ENCODE results near the gene LRRC8E. TPM values are rescaled to one million over a fixed set of nuclear protein-coding genes. Genes with fewer than 3 reads are reported as not detected.
"Not testable (repeated sequence)": the region's sequence is repeated elsewhere in the genome, so short reads cannot be mapped to it uniquely, and the experiment has no call there.

The LRRC8E gene
- total RNA-seq, 1 donor from 2014 or later, result 8.5 TPM

DNA sequence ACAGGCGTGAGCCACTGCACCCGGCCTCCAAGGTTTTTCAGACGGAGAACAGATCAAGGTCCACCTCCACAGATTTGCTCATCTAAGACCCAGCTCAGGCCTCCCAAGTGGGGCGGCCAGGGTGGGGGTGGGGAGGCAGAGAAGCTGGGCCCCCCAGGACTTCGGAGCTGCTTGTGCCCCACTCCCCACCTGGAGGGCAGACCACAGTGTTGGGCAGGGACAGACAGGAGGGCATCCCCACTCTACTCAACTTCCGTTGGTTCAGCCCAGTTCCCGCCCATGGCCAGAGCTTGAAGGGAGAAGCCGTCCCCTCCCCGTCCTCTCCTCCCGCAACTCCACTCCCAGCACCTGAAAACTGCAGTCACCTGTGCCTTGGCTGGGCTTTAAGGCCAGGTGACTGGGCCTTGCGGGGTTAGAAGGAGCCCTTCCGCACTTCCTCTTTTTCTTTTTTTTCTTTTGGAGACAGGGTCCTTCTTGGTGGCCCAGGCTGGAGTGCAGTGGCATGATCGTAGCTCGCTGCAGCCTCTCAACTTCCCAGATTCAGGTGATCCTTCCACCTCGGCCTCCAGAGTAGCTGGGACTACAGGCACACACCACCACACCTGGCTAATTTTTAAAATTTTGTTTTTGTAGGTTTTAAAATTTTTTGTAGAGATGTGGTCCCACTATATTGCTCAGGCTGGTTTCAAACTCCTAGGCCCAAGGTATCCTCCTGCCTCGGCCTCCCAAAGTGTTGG is 734 bp upstream of the LRRC8E start:
- no peak for DNase-seq (ENCODE audit: low spot score)

DNA sequence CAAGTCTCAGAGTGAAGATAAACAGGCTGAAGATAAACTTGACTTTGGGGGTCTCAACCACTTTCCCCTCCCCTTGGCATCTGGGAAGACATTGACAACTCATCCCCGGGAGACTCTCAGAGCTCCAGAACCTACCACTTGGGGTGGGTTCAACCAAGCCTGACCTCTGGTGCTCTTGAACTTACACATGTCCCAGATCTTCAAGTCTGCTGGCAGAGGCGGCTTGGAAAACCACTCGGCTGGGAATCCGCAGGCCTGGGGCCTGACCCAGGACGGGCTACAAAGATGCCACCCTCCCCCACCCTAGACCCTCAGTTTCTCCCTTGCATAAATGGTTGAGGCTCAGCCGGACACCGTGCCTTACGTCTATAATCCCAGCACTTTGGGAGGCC is 512 bp downstream of the LRRC8E start:
- DNase-seq (ENCODE audit: low spot score), result no peak

DNA sequence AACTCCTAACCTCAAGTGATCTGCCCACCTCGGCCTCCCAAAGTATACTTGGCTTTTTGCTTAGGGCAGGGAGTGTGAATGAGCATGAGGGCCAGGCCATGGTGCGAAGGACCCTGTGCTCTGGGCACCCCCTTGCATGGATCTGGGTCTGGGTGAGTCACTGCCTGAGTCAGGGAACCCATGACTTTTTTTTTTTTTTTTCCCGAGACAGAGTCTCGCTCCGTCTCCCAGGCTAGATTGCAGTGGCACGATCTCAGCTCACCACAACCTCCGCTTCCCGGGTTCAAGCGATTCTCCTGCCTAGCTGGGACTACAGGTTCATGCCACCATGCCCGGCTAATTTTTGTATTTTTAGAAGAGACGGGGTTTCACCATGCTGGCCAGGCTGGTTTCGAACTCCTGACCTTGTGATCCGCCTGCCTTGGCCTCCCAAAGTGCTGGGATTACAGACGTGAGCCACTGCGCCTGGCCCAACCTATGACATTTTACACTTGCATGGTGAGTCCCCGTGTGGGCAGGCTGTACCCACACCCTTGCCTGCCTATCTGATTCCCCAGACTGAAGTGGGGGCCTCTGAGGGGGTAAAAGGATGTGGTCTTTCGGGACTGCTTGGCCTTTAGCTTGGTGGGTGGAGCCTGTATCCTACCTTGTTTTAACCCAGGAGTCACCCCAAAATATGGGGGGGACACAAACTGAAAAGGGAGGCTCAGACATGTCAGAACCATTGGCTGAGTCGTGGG is 5.2 kb downstream of the LRRC8E start:
- DNase-seq (ENCODE audit: low spot score), result not testable (repeated sequence)

- DNase-seq (ENCODE audit: low spot score), result peak; percentile 78
Observed at GRCh38 chr19:7894612-7895309, 6.5 kb downstream of the LRRC8E start.

- DNase-seq (ENCODE audit: low spot score), result no peak
Observed at GRCh38 chr19:7895565-7895964, 7.3 kb downstream of the LRRC8E start.

DNA sequence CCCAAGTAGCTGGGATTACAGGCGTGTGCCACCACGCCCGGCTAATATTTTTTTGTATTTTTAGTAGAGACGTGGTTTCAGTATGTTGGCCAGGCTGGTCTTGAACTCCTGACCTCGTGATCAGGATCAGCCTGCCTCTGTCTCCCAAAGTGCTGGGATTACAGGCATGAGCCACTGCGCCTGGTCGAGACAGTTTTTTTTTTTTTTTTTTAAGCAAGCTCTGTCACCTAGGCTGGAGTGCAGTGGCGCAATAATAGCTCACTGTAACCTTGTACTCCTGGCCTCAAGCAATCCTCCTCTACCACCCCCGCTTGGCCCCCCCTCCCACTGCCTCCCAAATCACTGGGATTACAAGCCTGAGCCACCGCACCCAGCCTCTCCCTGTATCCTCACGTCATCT is 9.0 kb downstream of the LRRC8E start:
- DNase-seq (ENCODE audit: low spot score), result no peak

DNA sequence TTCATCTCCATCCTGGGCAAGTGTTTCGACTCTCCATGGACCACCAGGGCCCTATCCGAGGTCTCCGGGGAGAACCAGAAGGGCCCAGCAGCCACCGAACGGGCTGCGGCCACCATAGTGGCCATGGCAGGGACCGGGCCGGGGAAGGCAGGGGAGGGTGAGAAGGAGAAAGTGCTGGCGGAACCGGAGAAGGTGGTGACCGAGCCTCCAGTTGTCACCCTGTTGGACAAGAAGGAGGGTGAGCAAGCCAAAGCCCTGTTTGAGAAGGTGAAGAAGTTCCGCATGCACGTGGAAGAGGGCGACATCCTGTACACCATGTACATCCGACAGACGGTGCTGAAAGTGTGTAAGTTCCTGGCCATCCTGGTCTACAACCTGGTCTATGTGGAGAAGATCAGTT is 10.7 kb downstream of the LRRC8E start:
- no peak for DNase-seq (ENCODE audit: low spot score)

GRCh38 chr19:7899751-7900378 is 11.6 kb downstream of the LRRC8E start:
- DNase-seq (ENCODE audit: low spot score), result no peak

GRCh38 chr19:7900401-7900870 is 12.1 kb downstream of the LRRC8E start:
- no peak for DNase-seq (ENCODE audit: low spot score)

GRCh38 chr19:7900931-7901330 is 12.6 kb downstream of the LRRC8E start:
- DNase-seq (ENCODE audit: low spot score), result no peak

- no peak for DNase-seq (ENCODE audit: low spot score)
Observed at GRCh38 chr19:7901337-7901736, 13.0 kb downstream of the LRRC8E start.

DNA sequence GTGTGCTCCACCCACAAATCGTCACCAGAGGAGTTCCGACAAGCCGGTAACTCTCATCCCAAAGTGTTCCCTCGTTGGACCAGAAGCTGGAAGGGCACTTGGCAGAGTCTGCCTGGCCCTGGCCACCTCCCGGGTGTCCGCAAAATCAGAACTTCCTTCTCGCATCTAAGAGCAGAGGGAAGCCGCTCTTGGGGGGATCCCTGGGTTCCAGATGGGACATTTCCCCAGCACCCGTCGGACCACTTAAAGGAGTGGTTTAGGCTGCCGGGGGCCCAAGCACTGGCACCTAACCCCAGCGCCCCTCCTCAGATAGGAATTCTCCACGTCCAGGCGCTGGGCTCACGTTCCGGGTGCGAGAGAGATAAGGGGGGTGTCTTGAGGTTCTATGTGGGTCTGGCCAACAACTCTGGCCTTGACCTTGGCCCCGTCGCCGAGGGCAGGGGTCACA is 14.5 kb downstream of the LRRC8E start:
- DNase-seq (ENCODE audit: low spot score), result peak; percentile 51

DNA sequence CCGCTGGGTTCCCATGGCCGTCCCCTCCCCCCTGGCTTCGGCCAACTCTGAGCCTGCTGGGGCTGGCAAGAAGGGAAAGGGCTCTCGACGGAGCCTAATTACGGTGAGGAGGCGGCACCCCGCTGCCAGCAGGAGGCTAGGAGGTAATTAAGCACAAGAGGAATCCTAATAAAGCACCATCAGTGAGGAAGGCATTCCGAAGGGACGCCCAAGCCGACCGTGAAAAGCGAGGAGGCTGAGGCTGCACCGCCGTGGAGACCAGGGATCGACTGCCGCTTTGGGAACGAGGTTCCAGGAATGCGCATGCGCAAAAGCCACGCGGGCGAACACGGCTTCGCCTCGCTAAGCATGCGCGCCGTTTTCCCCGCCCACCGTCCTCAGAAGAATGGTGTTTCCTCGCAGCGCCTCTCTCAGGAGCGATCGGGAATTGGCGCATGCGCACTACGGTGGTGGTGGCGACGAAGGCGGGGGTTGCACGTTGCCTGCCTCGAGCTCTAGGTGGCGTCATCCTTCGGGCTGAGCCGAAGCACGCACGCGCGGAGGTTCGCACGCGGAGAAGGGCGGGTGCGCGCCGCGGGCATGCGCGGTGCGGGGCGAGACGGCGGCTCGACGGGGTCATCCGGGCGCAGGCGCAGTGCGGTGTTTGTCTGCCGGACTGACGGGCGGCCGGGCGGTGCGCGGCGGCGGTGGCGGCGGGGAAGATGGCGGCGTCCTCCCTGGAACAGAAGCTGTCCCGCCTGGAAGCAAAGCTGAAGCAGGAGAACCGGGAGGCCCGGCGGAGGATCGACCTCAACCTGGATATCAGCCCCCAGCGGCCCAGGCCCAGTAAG is 15.1 kb downstream of the LRRC8E start, which contains the start of gene MAP2K7:
Gene MAP2K7 (plus strand): TSS at position 634 of the 830 bp plus-strand sequence. CDS start 68 bp downstream, at position 702.
- peak; percentile 100 for DNase-seq (ENCODE audit: low spot score)

DNA sequence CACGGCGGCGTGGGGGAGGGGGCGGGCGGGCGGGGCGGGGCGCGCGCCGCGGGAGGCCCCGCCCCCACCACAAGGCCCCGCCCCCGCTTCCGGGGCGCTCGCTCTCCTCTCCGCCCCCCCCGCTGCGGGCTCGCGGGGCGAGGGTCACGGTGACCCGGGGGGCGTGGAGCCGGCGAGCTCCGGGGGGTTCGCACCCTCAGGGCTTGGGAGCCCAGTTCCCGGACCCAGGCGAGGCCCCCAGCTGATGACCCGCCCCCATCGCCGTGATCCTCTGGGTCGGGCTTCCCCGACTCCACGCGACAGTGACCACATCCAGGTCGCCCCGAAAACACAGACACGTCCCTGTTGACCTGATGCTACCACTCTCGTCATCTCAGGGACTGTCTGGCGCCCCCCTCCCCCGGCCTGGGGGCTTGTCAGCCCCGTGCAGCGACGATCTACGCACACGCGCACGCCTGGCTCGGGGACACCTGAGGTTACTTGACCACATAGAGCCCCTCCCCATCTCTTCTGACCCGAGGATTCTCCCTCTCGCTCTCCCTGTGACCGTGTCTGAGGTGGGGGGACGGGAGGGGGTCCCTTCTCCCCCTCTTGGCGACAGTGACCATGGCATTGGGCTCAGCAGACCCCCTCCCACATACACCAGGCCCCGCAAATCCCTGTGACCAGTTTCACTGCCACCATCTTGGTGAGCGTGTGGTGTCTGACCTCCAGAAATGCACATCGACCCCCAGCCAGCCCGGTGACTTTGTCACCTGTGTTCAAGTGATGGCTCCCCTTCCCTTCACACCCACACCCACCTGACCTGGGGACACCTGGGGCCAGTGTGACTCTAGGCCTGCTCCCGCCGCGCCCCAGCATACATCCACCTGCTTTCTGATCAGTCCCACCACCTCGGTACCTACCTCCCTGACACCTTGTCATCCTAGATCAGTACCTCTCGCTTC is 16.0 kb downstream of the LRRC8E start:
- peak; percentile 66 for DNase-seq (ENCODE audit: low spot score)

DNA sequence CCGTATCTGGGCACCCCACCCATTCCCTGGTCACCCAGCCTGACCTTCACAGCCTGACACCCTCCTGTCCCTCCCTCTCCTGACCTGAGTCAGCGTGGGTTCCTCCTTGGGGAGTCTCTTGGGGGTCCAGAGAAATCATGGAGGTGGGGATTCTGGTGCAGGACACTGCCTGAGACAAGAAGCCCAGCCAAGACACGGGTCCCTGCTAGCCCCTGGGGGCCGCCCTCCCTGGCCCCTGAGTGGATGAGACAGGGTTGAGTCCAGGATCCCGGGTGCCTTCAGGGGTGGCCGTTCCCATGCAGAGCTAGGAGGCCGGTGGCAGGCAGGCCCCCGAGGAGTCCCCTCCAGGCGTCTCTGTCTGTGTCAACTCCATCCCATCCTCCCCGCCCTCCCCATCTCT is 17.0 kb downstream of the LRRC8E start:
- DNase-seq (ENCODE audit: low spot score), result no peak

DNA sequence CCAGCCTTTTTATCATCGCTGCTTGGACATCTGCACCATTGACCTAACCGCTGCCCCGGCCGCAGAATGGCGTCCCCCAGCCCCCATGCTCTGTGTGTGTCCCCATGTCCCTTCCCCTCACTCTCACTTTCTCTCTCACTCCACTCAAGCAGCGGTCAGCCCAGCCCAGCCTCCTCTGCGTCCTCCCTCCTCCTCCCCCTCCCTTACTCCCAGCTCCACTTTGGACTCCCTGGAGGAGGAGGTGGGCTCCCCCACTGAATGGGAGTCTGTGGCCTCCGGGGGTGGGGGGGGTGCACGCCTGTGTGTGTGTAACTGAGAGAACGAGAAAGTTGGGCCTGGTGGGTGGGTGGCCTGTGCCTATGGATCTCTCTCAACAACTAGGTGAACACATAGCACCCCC is 17.5 kb downstream of the LRRC8E start:
- DNase-seq (ENCODE audit: low spot score), result no peak

DNA sequence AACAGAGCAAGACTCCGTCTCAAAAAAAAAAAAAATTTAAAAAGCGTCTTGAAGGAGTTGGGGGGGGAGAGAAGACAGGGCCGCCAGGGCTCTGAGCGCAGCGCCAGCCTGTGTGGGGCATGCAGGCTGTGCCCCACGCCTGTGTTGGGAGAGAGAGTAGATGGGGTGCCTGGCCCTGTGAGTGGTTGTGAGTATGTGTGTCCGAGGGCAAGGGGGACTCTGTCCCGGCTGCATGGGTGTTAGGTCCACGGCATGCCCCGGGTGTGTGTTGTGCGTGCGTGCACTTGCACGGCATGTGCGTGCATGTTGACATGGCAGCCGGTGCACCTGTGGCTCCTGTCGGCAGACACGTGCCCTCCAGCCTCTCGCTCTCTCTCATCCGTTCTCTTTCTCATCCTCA is 18.8 kb downstream of the LRRC8E start:
- DNase-seq (ENCODE audit: low spot score), result no peak

DNA sequence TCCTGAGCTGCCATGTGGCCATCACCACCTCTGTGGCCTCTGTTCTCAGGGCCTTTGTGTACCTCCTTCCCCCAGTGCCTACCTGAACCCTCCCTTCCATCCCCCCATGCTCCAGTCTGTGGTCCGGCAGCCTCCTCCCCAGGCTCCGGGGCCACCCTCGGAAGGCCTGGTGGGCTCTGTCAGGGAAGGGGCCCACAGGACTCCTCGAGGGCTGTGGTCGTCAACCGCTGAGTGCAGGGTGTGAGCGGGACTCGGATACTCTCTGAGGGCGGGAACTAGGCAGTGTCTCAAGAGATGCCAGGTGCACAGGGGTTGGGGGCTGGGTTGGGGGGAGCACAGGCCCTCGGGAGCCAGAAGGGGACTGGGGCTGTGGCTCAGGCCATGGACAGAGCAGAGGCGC is 19.2 kb downstream of the LRRC8E start:
- no peak for DNase-seq (ENCODE audit: low spot score)

- peak; percentile 40 for DNase-seq (ENCODE audit: low spot score)
Observed at GRCh38 chr19:7908078-7908699, 19.9 kb downstream of the LRRC8E start.

Measured in ureter (tissue), 1 donor.